SK-N-SH (cell line): ENCODE data around the gene ZNF827. TPM values are rescaled to one million over a fixed set of nuclear protein-coding genes. Genes with fewer than 3 reads are reported as not detected.

Experiments used
- CTCF ChIA-PET: fragments of 300-600, 350-600 bp; formaldehyde crosslinking; extraction: SDS; loops from one replicate; lab custom pipeline; 2021; lab: Yijun Ruan, JAX
- POLR2A ChIA-PET: fragments of 350-600 bp; sonication (Branson Sonifier 250); formaldehyde crosslinking; extraction: SDS; loops from one replicate; lab custom pipeline; 2020; ENCODE audit warnings: antibody characterized with exemption, inconsistent platforms; lab: Yijun Ruan, JAX
- DNase-seq: peaks from one replicate; pipeline ENCODE4 v3.0.0; 2012
- H2AFZ ChIP-seq: fragments of 200-600 bp; sonication (generic); 2 replicates; pipeline ENCODE4 v1.8.1; 2016; ENCODE audit warnings: antibody characterized with exemption, mild to moderate bottlenecking, low read depth
- H3F3A ChIP-seq: fragments of 200-600 bp; sonication (generic); replicated peaks from 2 replicates; pipeline ENCODE3; 2016; ENCODE audit warnings: antibody characterized with exemption, mild to moderate bottlenecking; ENCODE audit not compliant: insufficient read depth
- H3K27ac ChIP-seq, 2 experiments: fragments of 200-500 bp in 1 of 2; fragments of 200-600 bp in 1 of 2; sonication (Bioruptor generic) in 1 of 2; sonication (generic), shearing (Covaris generic) in 1 of 2; 2 replicates each; pipeline versions ENCODE4 v1.5.1 to v1.6.1; 2014 to 2016; ENCODE audit warnings: low read depth in 2 of 2, inconsistent platforms in 1 of 2, low read length in 1 of 2, mild to moderate bottlenecking in 1 of 2, mixed read lengths in 1 of 2
- H3K27me3 ChIP-seq: fragments of 200-600 bp; sonication (generic), shearing (Covaris generic); 2 replicates; pipeline ENCODE4 v1.6.1; 2016; ENCODE audit warnings: mixed run types; ENCODE audit not compliant: insufficient read depth
- H3K36me3 ChIP-seq, 2 experiments: fragments of 200-500 bp in 1 of 2; fragments of 200-600 bp in 1 of 2; sonication (Bioruptor generic) in 1 of 2; sonication (generic) in 1 of 2; replicated peaks in 1 of 2; 2 replicates each; pipeline versions ENCODE3 to v1.5.1; 2014 to 2016; ENCODE audit warnings: low read length in 1 of 2, mild to moderate bottlenecking in 1 of 2; ENCODE audit not compliant: insufficient read depth in 2 of 2, control insufficient read depth in 1 of 2
- H3K4me1 ChIP-seq, 2 experiments: fragments of 200-500 bp in 1 of 2; fragments of 200-600 bp in 1 of 2; sonication (Bioruptor generic) in 1 of 2; sonication (generic), shearing (Covaris generic) in 1 of 2; 2 replicates each; pipeline versions ENCODE4 v1.5.1 to v1.6.1; 2014 to 2016; ENCODE audit warnings: low read depth in 1 of 2, low read length in 1 of 2, mixed run types in 1 of 2; ENCODE audit not compliant: insufficient read depth in 2 of 2, control insufficient read depth in 1 of 2
- H3K4me2 ChIP-seq: fragments of 200-600 bp; sonication (generic), shearing (Covaris generic); 2 replicates; pipeline ENCODE4 v1.6.1; 2017; ENCODE audit warnings: mixed run types
- H3K4me3 ChIP-seq, 2 experiments: fragments of 200-500 bp in 1 of 2; fragments of 200-600 bp in 1 of 2; sonication (Bioruptor generic) in 1 of 2; sonication (generic), shearing (Covaris generic) in 1 of 2; 2 replicates each; pipeline versions ENCODE4 v1.5.1 to v1.8.1; 2014 to 2016; ENCODE audit warnings: low read depth in 2 of 2, inconsistent platforms in 1 of 2, low read length in 1 of 2, mild to moderate bottlenecking in 1 of 2, mixed read lengths in 1 of 2, moderate library complexity in 1 of 2
- H3K79me2 ChIP-seq: fragments of 200-600 bp; sonication (generic); 2 replicates; pipeline ENCODE4 v1.8.1; 2017; ENCODE audit warnings: mild to moderate bottlenecking; ENCODE audit not compliant: insufficient read depth
- H3K9ac ChIP-seq: fragments of 200-600 bp; sonication (generic); 2 replicates; pipeline ENCODE4 v1.6.1; 2017; ENCODE audit warnings: mixed run types
- H3K9me2 ChIP-seq: fragments of 200-600 bp; sonication (generic); 2 replicates; pipeline ENCODE4 v1.6.1; 2017; ENCODE audit warnings: mixed run types
- H3K9me3 ChIP-seq: fragments of 200-600 bp; sonication (generic); 2 replicates; pipeline ENCODE4 v1.6.1; 2017; ENCODE audit warnings: mixed run types, mild to moderate bottlenecking, moderate library complexity
- H4K20me1 ChIP-seq: fragments of 200-600 bp; sonication (generic); 2 replicates; pipeline ENCODE4 v1.6.1; 2017; ENCODE audit warnings: mild to moderate bottlenecking, mixed run types; ENCODE audit not compliant: insufficient read depth
- CHD2 ChIP-seq: fragments of 150-350 bp; IDR thresholded peaks from 2 replicates; pipeline ENCODE4 v1.6.1; 2018; ENCODE audit warnings: low read length; ENCODE audit not compliant: partially characterized antibody
- ELF1 ChIP-seq: IDR thresholded peaks from 2 replicates; pipeline ENCODE4 v1.4.0; 2012
- EP300 ChIP-seq, 2 experiments: IDR thresholded peaks; 2 replicates each; pipeline versions ENCODE4 v1.4.0 to v1.6.1; 2012; ENCODE audit warnings: borderline replicate concordance in 1 of 2, low read depth in 1 of 2, low read length in 1 of 2
- EZH2phosphoT487 ChIP-seq: fragments of 200-600 bp; sonication (generic); IDR thresholded peaks from 2 replicates; pipeline ENCODE4 v1.6.1; 2017; ENCODE audit warnings: low read depth, mixed run types, mild to moderate bottlenecking, antibody characterized with exemption, moderate library complexity, borderline replicate concordance
- FOSL2 ChIP-seq: IDR thresholded peaks from 2 replicates; pipeline ENCODE4 v1.4.0; 2012; ENCODE audit warnings: low read depth, mild to moderate bottlenecking, moderate library complexity, borderline replicate concordance
- GATA2 ChIP-seq: sonication (generic); formaldehyde crosslinking; IDR thresholded peaks from 2 replicates; pipeline ENCODE4 v1.5.0; 2020; ENCODE audit warnings: mild to moderate bottlenecking, missing genetic modification reagents
- JUND ChIP-seq: IDR thresholded peaks from 2 replicates; pipeline ENCODE4 v1.4.0; 2012
- MEF2A ChIP-seq: IDR thresholded peaks from 2 replicates; pipeline ENCODE4 v1.4.0; 2012; ENCODE audit warnings: low read depth, borderline replicate concordance
- MXI1 ChIP-seq: IDR thresholded peaks from 2 replicates; pipeline ENCODE4 v1.6.1; 2012; ENCODE audit warnings: mild to moderate bottlenecking, low read depth, low read length, improper control_type of control experiment
- POLR2AphosphoS5 ChIP-seq: IDR thresholded peaks from 2 replicates; pipeline ENCODE4 v1.6.1; 2012; ENCODE audit warnings: low read depth, low read length
- RCOR1 ChIP-seq: fragments of 150-350 bp; IDR thresholded peaks from 2 replicates; pipeline ENCODE4 v1.6.1; 2017; ENCODE audit warnings: antibody characterized with exemption, low read length
- RFX5 ChIP-seq: IDR thresholded peaks from 2 replicates; pipeline ENCODE4 v1.6.1; 2012; ENCODE audit warnings: mild to moderate bottlenecking, improper control_type of control experiment, low read length
- SIN3A ChIP-seq: IDR thresholded peaks from 2 replicates; pipeline ENCODE4 v1.6.1; 2012; ENCODE audit warnings: low read depth, mild to moderate bottlenecking, low read length, moderate library complexity, borderline replicate concordance
- SMC3 ChIP-seq: IDR thresholded peaks from 2 replicates; pipeline ENCODE4 v1.6.1; 2012; ENCODE audit warnings: low read depth, low read length, improper control_type of control experiment
- TAF1 ChIP-seq: IDR thresholded peaks from 2 replicates; pipeline ENCODE4 v1.6.1; 2012; ENCODE audit warnings: low read depth, mild to moderate bottlenecking, low read length, moderate library complexity, borderline replicate concordance
- YY1 ChIP-seq: IDR thresholded peaks from 2 replicates; pipeline ENCODE4 v1.4.0; 2012; ENCODE audit warnings: low read depth, mild to moderate bottlenecking
- WGBS: methylation state at CpG from one replicate; pipeline ENCODE4 v1.1.6; 2017; ENCODE audit warnings: low lambda C conversion rate; 5-methylcytosine and 5-hydroxymethylcytosine counted together
- polyA plus RNA-seq, 3 experiments: library from polyadenylated mRNA; depleted of rRNA; stranded (reverse); fragments of >200 nt; gene quantifications; 2 replicates each; pipeline ENCODE4 v1.2.3, GENCODE V29; 2012
- TF ChIP-seq, protein P1 (sequence below): IDR thresholded peaks from 2 replicates; pipeline ENCODE4 v1.6.1; 2012; ENCODE audit warnings: mild to moderate bottlenecking, low read depth, low read length, moderate library complexity
- TF ChIP-seq, protein P2 (sequence below): IDR thresholded peaks from 2 replicates; pipeline ENCODE4 v1.4.0; 2012; ENCODE audit warnings: low read depth

The ZNF827 gene
- polyA plus RNA-seq, 1 of the 3 experiments (the other 2 are of a cell fraction): 23.2 TPM

DNA sequence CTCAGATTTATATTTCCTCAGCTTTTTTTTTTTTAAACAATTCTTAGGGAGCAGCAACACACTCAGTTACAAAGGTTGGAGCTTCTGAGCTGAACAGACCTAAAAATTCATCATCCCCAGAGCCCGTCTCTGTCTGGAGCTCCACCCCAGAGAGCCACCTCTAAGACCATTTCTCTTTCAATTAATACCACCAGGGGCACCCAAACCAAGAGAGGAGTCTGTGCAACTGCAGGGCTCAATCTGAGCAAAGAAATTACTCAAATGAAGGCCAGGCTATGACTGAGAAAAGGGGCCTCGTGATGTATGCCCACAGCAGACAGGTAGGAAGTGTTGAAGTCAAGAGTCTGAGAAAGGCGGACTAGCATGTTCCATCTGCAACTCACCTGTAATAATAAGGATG, 163.2 kb downstream of the ZNF827 start:
- POLR2A ChIA-PET: no interaction called here
- H3F3A ChIP-seq: peaks cover 6% of the 10 kb centered on the region
- no peaks in the 10 kb centered on the region for H3K79me2 ChIP-seq
- DNase-seq: no peak
- H2AFZ ChIP-seq: no peak overlapping the region
- H3K4me1 ChIP-seq: no peaks in the 10 kb centered on the region; a peak in 1 of 4 replicates
- H3K36me3 ChIP-seq: peaks cover 51 to 68% of the 10 kb centered on the region in 2 experiments
- no peak overlapping the region for H3K4me3 ChIP-seq
- no peak overlapping the region for H3K27ac ChIP-seq
- no peaks in the 10 kb centered on the region for H4K20me1 ChIP-seq
- H3K9me2 ChIP-seq: no peaks in the 10 kb centered on the region
- TF ChIP-seq MEF2A (no peak), CHD2 (no peak), GATA2 (CRISPR knock-in tag) (no peak), JUND (no peak), ELF1 (no peak)
- TF ChIP-seq, protein P1, sequence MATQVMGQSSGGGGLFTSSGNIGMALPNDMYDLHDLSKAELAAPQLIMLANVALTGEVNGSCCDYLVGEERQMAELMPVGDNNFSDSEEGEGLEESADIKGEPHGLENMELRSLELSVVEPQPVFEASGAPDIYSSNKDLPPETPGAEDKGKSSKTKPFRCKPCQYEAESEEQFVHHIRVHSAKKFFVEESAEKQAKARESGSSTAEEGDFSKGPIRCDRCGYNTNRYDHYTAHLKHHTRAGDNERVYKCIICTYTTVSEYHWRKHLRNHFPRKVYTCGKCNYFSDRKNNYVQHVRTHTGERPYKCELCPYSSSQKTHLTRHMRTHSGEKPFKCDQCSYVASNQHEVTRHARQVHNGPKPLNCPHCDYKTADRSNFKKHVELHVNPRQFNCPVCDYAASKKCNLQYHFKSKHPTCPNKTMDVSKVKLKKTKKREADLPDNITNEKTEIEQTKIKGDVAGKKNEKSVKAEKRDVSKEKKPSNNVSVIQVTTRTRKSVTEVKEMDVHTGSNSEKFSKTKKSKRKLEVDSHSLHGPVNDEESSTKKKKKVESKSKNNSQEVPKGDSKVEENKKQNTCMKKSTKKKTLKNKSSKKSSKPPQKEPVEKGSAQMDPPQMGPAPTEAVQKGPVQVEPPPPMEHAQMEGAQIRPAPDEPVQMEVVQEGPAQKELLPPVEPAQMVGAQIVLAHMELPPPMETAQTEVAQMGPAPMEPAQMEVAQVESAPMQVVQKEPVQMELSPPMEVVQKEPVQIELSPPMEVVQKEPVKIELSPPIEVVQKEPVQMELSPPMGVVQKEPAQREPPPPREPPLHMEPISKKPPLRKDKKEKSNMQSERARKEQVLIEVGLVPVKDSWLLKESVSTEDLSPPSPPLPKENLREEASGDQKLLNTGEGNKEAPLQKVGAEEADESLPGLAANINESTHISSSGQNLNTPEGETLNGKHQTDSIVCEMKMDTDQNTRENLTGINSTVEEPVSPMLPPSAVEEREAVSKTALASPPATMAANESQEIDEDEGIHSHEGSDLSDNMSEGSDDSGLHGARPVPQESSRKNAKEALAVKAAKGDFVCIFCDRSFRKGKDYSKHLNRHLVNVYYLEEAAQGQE: no peak
- TF ChIP-seq, protein P2, sequence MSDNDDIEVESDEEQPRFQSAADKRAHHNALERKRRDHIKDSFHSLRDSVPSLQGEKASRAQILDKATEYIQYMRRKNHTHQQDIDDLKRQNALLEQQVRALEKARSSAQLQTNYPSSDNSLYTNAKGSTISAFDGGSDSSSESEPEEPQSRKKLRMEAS: no peak
- CTCF ChIA-PET: no interaction called here
- no peak overlapping the region for H3K9ac ChIP-seq
- WGBS: 93% methylated on average over 3 of the region's 3 CpGs
- no peaks in the 10 kb centered on the region for H3K27me3 ChIP-seq
- no peaks in the 10 kb centered on the region for H3K9me3 ChIP-seq
- no peak overlapping the region for H3K4me2 ChIP-seq

DNA sequence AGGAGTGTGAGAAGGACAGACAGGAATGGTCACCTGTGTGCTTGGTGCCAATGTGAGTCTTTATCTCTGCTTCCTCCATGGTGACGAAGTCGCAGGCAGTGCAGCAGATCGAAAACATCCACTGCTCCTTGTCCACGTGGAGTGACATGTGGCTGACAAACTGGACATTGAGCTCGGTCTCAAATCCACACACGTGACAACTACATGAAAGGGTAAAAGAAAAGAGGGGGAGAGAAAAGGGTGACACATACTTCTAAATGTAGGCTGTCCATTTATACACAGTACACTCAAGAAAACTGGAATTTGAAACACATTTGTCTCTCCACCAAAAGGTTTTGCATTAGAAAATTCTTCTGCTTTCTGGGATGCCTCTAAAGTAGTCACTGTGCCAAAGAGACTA, 164.2 kb downstream of the ZNF827 start:
- Histone ChIP-seq H3K27me3 (no peaks in the 10 kb centered on the region), H3K4me1 (no peaks in the 10 kb centered on the region; a peak in 1 of 4 replicates), H3K27ac (no peak overlapping the region), H3F3A (peaks cover 6% of the 10 kb centered on the region), H3K9me3 (no peaks in the 10 kb centered on the region), H3K4me2 (no peak overlapping the region), H4K20me1 (no peaks in the 10 kb centered on the region), H3K4me3 (no peak overlapping the region), H3K79me2 (no peaks in the 10 kb centered on the region), H3K9ac (no peak overlapping the region), H3K9me2 (no peaks in the 10 kb centered on the region), H3K36me3 (peaks cover 48 to 68% of the 10 kb centered on the region in 2 experiments), H2AFZ (no peak overlapping the region)
- no peak for DNase-seq
- ChIA-PET CTCF (no interaction called here), POLR2A (no interaction called here)
- WGBS: 91% methylated on average over 6 of the region's 6 CpGs
- TF ChIP-seq YY1 (no peak), CHD2 (no peak), MEF2A (no peak), RCOR1 (no peak), RFX5 (no peak), SIN3A (no peak), MXI1 (no peak), POLR2AphosphoS5 (no peak), EZH2phosphoT487 (no peak), FOSL2 (no peak), SMC3 (no peak), TAF1 (no peak), EP300 (IDR thresholded peaks at IDR 0.05; ENCODE audit: borderline replicate concordance in 1 of 2, low read depth in 1 of 2, low read length in 1 of 2) (no peak)
